ENCODE measurements around the gene BEGAIN.

Gene BEGAIN

DNA sequence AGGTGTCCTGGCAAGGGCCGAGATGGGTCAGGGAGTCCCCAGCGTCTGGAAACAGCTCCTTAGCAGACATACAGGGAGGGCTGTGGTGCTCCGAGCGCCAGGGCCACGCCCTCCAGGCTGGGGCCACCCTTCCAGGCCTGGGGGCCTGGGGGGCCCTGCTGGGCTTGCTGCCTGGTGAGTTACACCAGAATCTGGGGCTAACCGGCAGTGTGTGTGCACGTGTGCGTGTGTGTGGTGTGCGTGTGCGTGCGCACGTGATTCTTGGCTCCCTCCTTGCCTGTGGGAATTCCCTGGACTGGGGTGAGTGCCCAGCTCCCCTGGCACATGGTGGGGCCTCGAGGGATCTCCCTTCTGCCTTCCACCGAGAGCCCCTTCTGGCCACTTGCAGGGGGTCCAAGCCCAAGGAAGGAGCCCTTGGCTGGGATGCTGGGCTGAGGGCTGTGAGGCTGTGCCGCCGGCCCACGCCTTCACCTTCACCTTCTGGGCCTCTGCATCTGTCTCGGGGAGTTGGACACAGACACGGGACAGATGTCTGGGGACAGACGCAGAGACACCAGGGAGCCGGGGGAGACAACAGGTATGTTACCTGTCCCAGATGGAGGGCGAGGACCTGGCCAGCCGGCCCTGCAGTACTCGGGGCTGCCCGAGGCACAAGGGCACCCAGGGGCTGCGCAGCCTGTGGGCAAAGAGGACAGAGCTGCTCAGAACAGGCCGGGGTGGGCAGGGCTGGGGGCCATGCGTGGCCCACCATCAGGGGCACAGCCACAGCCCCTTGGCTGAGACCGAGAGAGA is 37.2 kb downstream of the BEGAIN start:
- no peak for DNase-seq (ENCODE audit: low read depth)

DNA sequence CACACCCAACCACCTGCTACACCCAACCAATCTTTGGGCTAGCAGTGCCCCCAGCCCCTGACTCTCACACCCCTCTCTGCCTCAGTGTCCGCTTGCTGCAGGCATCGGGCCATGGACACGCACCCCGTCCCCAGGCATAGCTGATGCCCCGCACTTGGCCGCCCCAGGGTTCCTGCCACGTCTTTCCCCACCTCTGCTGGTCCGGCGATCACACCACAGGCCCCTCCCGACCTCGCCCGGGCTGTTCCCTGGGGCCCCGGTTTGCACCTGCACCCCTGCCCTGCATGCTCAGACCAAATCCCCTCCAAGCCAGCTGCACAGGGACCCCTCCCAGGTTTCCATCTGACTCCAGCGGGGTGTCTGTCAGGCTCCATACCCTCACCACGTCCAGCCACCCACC is 38.3 kb downstream of the BEGAIN start:
- DNase-seq (ENCODE audit: low read depth), result no peak

DNA sequence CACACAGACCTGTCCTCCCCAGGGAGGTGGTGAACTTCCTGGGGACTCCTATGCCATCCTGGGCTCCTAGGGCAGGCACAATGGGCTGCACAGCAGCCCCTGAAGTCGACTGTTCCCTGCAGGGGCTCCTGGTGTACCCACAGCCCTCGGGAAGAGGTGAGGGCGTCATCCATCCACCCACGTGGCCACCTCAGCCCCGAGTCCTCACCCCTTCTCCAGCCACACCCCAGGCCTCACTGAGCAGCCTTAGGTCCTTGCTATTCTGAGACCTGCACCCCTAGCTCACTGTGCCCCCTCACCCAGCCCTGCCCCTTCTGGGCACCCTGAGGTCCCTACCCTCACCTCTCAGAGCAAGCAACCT is 38.9 kb downstream of the BEGAIN start:
- no peak for DNase-seq (ENCODE audit: low read depth)

DNA sequence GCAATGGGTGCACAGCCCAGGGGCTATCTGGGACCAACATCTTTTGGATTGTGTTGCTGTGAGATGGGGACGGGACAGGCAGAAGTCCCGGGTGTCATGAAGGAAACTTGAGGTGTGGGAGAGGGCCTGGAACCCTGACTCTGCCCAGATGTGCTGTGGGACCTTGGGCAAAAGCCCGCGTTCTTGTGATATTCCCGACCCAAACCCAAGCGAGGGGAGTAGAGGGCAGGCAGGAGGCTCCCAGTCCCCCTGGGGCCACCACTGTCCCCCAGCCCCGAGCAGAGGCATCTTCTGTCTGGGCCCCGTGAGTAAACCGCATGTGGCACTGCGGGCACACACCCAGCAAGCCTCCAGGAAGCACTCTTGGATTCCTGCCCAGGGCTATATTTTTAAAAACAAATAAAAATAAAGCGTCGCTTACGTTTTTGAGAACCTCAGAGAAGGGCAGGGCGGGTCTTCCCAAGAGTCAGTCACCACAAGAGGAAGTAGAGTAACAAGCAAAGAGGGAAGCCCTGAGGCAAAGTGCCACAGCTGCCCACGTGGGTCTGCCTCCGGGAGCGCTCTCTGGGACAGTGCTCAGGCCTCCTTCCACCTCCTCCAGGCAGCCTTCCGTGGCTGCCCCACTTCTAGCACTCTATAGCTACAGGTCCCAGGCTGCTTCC is 39.5 kb downstream of the BEGAIN start:
- DNase-seq (ENCODE audit: low read depth), result no peak

DNA sequence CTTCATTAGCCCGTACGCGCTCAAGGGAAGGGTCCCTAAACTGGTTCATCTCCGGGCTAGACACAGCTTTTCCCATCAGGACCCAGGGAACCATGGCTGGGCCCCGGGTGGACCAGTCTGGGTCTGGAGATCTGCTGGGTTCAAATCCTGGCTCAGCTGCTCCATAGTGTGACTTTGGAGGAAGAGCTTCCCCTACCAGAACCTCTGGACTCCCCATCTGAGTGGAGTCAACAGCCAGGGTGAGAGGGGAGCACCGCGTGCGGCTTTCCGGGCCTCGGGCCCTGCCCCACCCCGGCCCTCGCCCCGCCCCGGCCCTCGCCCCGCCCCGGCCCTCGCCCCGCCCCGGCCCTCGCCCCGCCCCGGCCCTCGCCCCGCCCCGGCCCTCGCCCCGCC is 41.2 kb downstream of the BEGAIN start:
- DNase-seq (ENCODE audit: low read depth), result no peak

DNA sequence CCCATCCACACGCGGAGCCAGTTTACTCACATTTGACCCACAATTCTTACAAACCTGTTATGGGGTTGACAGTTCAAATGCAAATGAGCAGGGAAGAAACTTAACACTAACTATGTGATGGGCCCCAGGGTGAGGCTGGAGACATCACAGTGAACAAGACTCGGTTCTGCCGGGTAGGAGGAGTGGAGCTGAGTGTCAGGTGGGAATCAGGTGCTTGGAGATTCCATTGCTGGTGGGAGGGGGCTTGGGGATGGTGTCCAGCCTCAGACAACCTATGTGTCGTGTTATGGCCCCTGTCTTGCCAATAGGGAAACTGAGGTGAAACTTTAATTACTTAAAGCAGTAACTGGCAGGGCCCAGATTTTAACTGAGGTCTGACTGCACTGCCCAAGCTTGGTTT is 41.9 kb downstream of the BEGAIN start:
- no peak for DNase-seq (ENCODE audit: low read depth)

DNA sequence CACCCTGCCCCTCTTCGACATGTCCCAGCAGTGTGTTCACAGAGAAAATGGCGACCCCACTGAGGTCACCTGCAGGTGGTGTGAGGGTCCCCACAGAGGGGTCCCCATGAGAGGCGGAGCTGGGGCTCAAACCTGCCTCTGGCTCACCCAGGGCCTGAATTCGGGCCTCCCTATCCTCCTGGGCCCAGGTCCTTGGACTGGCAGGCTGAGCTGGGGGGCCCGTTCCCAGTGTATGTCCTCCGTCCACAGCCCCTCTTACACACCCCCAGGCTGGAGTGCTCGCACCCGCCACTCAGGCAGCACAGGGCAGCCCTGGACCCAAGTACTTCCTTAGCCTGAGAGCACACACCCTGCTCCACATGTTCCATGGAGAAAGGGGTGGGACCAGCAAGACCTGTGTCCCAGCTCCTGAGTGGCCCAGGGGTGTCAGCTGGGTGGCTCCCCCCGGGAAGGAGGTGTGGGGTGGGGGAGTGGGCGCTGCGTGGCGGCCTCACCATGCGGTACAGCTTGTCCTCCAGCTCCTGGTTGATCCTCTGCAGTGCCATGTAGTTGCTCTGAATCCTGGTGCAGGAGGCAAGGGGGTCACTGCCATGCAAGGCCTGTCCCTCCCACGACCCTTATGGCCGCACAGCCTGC is 42.6 kb downstream of the BEGAIN start:
- no peak for DNase-seq (ENCODE audit: low read depth)

DNA sequence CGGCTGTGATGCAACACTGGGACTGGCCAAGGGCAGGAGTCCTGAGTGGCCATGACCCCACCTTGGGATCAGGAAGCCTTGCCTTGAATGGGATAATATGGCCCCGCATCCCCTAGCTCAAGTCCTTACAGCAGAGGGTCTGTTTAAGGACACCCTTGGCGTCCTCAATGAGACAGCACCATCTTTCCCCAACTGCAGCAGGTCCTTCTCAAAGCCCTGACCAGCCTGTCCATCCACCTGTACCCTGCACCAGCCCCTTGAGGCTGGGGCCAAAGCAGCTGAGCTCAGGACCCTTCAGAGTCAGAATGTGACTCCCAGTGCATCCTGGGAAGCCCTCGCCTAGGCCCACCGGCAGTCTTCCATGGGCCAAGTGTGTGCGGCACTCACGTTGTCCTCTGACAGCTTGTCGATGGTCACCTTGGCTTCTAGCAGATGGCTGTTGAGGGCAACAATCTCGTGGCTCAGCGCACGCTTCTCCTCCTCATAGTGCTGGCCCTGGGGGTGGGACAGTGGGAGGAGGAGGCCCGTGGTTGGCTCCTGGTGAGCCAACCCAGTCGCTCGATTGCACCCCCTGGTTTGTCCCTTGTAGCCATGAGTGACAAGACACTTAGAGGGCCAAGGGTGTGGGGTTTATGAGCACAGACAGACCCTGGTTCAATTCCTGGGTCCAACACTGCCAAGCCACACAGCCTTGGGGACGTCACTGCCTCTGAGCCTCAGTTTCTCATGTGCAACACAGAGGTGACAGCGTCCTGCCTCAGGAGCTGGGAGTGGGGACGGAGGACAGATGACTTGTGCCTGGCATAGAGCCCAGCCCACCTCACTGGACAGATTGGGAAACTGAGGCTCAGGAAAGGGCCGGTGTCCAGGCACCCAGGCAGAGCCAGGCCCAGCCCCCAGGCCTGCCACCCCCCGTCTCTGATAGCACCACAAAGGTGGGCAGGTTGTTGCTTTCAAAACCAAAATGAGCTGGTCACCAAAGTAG is 43.5 kb downstream of the BEGAIN start:
- DNase-seq (ENCODE audit: low read depth), result no peak

DNA sequence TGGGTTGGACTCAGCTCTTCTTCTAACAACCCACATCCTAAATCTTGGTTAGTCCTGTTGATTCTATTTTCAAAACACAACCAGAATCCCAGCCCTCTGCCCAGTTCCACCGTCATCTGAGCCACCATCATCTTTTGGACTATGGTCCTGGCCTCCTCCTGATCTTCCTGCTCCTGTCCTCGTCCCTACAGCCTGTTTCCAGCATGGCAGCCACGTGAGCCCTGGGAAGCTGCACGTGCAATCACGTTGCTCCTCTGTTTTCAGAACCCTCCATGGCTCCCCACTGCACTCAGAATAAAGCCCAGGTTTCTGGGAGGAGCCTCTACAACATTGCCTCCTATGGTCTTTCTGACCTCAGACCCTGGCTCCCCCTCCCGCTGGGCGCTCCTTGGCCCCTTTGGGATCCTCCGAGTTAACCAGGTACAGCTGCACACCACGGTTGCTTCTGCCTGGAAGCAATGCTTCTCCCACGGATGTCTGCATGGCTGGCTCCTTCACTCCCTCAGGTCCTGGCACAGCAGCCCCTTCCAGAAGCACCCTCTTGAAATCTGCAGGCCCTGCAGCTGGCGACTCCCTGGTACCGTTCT is 44.5 kb downstream of the BEGAIN start:
- no peak for DNase-seq (ENCODE audit: low read depth)

DNA sequence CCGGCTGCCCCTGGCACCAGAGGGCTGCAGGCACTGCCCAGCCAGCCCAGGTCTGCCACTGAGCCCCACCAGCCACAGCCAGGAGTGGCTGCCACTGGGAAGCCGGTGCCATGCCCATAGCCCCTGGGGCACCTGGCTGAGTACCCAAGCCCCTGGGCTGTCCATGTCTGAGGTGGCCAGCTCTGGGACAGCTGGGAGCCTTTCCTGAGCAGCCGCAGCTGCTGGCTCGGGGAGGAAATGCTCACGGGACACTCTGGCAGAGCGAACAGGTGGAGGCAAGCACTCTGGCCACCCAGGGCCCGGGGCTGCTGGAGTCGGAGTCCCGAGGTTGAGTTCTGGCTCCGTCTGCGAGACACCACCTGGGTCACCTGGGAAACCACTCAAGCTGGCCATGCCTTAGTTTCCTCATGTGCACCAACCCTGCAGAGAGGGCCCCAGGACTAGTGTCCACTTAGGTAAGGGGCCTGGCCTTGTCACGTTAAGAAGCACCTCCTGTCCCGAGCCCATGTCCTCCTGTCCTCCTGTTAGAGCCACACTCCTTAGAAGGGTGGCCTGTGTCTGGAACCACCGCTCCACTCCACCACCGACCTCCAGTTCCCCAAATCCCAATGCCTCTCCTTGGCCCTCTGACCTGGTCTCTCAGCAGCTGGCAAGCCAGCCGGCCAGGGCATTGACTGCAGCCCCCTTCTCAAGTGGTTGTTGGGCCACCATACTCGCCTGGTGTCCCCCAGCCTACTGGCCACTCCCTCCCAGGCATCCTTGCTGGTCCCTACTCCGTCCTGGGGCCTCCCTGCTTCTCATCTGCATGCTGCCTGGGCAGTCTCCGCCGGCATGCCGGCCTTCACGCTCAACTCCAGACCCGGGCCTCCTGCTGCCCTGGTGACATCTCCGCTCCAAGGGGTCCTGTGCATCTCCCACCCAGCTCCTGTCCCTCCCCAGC is 45.3 kb downstream of the BEGAIN start:
- no peak for DNase-seq (ENCODE audit: low read depth)

DNA sequence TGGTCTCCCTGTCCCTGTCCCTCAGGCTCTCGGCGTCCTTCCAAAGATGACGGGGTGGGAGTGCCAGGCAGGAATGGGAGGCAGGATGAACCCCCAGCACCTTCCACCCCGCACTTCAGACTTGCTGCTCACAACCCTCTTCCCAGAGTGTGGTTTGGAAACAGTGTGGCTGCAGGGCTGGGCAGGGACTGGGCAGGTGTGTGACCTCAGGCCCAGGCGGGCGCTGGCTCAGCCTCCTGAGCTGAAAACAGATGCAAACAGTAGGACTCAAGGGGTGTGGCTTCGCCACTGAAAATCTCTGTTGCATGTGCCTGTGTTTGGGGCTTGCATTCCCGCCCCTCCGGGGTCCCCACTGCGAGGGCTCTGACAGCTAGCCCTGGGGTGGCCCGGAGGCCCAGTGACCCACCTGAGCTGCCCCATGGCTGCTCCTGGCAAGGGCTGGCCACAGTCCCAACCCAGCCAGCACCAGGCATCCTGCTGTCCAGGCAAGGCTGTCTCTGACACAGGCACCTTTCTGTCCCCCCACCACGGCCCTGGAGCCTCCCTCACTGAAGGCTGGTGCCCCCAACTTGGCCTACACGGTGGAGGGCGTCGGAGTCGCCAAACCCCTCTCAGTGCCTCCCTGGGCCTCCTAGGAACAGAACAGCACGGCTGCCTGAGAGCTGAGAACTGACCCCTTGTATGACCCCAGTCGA is 46.1 kb downstream of the BEGAIN start:
- DNase-seq (ENCODE audit: low read depth), result no peak

DNA sequence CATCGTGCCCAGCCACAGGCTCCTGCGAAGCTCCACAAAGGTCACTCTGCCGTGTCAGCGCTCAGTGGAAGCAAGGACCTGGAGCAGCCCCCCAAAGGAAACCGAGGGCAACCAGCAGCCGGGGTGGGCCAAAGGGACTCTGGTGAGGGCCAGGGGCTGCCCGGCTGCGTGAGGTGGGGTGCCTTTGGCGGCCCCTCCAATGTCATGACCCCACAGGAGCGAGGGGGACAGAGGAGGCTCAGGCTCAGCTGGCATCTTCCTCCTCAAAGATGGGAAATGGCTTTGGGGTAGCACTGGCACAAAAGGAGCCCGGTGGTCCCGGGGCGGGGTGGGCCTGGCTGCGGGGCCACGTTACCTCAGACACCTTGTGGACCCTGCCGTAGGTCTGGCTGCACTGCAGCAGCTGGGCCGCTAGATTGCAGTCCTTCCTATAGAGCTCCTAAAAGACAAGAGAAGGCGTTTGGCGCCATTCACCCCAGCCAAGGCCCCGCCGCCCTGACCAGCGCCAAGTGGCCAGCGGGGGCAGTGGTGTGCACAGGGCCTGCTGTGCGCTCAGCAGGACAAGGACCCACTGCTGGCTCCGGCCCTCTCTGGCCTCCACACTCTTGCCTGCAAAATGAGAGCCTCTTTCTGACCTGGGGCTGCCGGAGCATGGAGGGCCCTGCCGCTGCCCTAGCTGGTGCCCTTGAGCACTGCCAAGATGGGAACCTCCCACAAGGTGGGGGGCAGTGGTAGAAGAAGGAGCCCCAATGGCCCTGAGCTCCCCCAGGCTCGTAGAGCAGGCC is 46.9 kb downstream of the BEGAIN start:
- DNase-seq (ENCODE audit: low read depth), result no peak

DNA sequence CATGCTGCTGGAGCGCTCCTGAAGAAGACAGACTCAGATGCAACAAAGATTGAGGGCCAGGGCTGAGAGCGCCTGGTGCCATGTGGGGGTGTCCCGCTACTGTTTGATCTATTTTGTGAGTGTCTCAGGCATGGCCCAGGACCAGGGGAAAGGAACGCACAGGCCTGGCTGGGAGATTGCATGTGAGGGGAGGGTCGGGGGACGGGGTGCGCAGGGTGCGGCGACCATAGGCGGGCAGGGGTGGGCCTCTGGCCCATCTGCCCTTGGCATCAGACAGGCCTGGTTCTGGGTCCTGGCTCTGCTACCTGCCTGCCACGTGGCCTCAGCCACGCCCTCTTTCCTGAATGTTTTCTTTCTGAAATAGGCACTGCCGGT is 47.5 kb downstream of the BEGAIN start:
- DNase-seq (ENCODE audit: low read depth), result no peak

DNA sequence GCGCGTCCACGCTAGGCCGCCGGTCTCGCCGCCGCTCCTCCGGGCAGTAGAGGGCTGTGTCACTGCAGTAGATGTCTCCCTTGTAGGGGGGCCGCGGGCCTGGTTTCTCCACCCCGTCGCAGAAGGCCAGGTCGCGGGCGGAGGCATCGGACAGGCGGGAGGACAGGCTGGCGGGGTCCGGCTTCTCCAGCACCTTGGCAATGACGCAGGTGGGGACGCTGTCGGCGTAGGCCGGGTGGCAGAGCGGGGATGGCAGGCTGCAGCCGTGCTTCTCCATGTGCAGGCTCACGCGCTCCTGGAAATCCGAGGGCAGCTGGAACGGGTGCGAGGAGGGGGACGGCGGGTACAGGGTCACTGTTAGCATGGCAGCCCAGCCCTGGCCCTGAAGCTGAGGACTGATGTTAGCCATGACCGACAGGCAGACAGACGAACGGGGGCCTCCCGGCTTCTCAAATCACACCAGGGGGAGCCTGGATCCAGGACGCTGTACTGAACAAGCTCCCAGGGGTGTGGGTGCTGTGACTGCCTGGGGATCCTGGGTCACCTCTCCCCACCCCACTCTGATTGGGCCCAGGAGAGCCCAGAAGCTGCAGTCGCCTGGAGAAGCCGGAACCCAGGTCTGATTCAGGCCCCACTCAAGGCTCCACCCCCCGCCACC is 48.1 kb downstream of the BEGAIN start:
- no peak for DNase-seq (ENCODE audit: low read depth)

DNA sequence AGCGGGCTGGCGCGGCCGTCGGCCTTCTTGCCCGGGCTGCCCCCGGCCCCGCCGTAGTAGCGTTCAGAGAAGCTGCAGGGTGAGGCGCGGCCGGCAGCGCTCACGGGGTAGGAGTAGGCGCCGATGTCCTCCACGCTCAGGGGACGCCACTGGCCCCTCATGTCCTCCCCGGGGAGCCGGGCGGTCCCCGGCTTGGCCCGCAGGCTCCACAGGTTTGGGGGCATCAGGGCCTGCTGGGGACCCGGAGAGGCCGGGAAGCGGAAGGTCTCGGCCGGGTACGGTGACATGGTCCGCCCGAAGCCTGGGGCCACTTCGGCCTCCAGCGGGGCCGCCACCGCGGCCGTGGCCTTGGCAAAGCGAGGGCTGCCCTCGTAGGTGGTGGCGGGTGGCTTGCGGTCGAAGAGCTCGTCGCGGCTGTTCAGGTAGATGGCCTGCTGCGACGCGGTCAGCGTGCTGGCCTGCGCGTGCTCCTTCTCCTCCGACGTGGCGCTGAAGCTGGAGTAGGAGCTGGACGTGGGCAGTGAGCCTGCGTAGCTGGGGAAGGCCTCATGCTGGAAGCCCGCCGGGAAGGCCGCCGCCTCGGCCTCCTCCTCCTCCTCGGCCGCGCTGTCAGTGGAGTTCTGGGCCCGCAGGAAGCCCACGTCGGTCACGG is 48.7 kb downstream of the BEGAIN start:
- no peak for DNase-seq (ENCODE audit: low read depth)

DNA sequence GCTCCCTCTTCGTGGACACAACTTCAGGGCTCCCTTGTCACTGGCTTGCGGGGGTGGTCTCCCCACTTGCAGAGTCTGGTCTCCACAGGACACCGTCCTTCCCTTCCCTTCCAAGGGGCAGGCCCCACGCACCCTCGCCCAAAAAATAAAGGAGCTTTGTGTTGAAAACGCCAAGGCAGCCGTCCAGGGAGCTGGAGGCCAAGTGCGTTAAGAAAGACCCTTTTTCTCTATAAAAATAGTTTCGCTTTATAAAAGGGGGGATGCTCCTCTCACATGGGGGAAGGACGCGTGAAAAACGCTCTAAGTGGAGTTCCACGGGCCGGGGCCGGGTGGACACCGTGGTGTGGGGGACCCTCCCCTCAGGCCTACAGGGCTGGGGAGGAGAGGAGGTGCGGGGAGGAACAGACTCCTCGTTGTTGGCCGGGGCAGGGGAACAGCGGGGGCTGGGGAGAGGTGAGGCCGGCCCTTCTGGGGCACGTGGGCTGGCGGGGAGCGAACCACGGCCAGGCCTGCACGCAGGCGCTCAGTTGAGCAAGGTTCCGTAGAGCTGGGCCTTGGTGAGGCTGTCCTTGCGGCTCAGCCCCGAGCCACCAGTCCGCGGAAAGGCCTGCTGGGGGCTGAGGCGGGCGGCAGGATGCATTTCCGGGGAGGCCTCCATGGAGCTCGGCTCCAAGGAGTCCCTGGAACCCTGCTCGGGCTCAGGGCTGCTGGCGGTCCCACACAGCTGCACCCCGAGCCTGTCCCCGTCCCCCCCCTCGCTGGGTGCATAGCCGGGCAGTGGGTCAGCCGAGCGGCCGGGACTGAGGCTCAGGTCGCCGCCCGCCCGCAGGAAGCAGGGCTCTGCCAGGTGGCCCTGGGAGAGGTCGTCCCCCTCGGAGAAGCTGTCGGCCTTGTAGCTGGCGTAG is 49.5 kb downstream of the BEGAIN start:
- DNase-seq (ENCODE audit: low read depth), result no peak
